Effector memory CD8-positive, alpha-beta T cell (primary cell): ENCODE measurements around the gene ERLEC1.
"Not testable (repeated sequence)": the region's sequence is repeated elsewhere in the genome, so short reads cannot be mapped to it uniquely, and the experiment has no call there.

ENCODE experiments used
- ATAC-seq: fragments of 150-1000 bp; cut with Tn5 transposase; replicated peaks from 2 replicates; pipeline ENCODE4 v1.10.0; 2021; ENCODE audit warnings: mild to moderate bottlenecking, moderate library complexity
- DNase-seq, 3 experiments: peaks; one replicate each; pipeline ENCODE4 v3.0.0; 2021
- H3K27ac Mint-ChIP-seq, 2 donors: one replicate each; pipeline ENCODE4 v1.8.0; 2022; ENCODE audit warnings: mild to moderate bottlenecking in 2 of 2, mixed read lengths in 2 of 2, moderate library complexity in 2 of 2
- H3K27me3 Mint-ChIP-seq, 2 donors: one replicate each; pipeline ENCODE4 v1.8.0; 2022; ENCODE audit warnings: mixed read lengths in 2 of 2
- H3K36me3 Mint-ChIP-seq: one replicate; pipeline ENCODE4 v1.8.0; 2022; ENCODE audit warnings: mild to moderate bottlenecking, moderate library complexity, mixed read lengths; ENCODE audit not compliant: insufficient read depth
- H3K4me1 Mint-ChIP-seq, 2 donors: one replicate each; pipeline ENCODE4 v1.8.0; 2022; ENCODE audit warnings: low read depth in 2 of 2, mixed read lengths in 2 of 2
- H3K4me3 Mint-ChIP-seq, 2 donors: one replicate each; pipeline ENCODE4 v1.8.0; 2022; ENCODE audit warnings: mild to moderate bottlenecking in 2 of 2, mixed read lengths in 2 of 2, moderate library complexity in 2 of 2
- H3K9me3 Mint-ChIP-seq, 2 donors: one replicate each; pipeline ENCODE4 v1.8.0; 2022; ENCODE audit warnings: mixed read lengths in 2 of 2
- total RNA-seq, 9 experiments: gene quantifications; one replicate each; lab custom pipeline; 2026; lab: John Stamatoyannopoulos, UW

Gene ERLEC1
- 37.6 to 81.9 (median 67.9) reads per million in 9 experiments for total RNA-seq

- Mint-ChIP-seq H3K9me3 (no peaks in the 10 kb centered on the region), H3K4me1 (peaks cover 30 to 42% of the 10 kb centered on the region in 2 donors), H3K4me3 (peak within 1 kb of the TSS; percentile 92 to 95), H3K27ac (peak within 1 kb of the TSS; percentile 92 to 94), H3K27me3 (no peaks in the 10 kb centered on the region), H3K36me3 (peaks cover 29% of the 10 kb centered on the region)
- ATAC-seq (peak; percentile 92), DNase-seq (peak; percentile 84 to 89 (median 88))
These were observed at the start of gene ERLEC1, which contains the start of gene ASB3 for GRCh38 chr2:53786705-53787613. TSS of gene ERLEC1 (plus strand) at chr2:53787044. CDS start at chr2:53787211, 167 bp downstream. TSS of gene ASB3 (minus strand) at chr2:53786953. CDS start at chr2:53765572, 21,381 bp downstream.

GRCh38 chr2:53737091-53737490, 49.8 kb upstream of the ERLEC1 start:
- Mint-ChIP-seq H3K4me1 (peaks cover 8 to 13% of the 10 kb centered on the region in 2 donors), H3K36me3 (peaks cover 10% of the 10 kb centered on the region), H3K4me3 (no peak overlapping the region), H3K9me3 (no peaks in the 10 kb centered on the region), H3K27ac (peak overlapping the region in 1 of 2 donors; percentile 66), H3K27me3 (no peaks in the 10 kb centered on the region)
- DNase-seq (no peak), ATAC-seq (no peak)

GRCh38 chr2:53739032-53739431, 47.8 kb upstream of the ERLEC1 start:
- peaks cover 17% of the 10 kb centered on the region for H3K36me3 Mint-ChIP-seq
- H3K9me3 Mint-ChIP-seq, result no peaks in the 10 kb centered on the region
- no peak overlapping the region for H3K4me3 Mint-ChIP-seq
- no peak overlapping the region for H3K27ac Mint-ChIP-seq
- no peak for DNase-seq
- ATAC-seq, result no peak
- H3K4me1 Mint-ChIP-seq, result peaks cover 11 to 18% of the 10 kb centered on the region in 2 donors
- H3K27me3 Mint-ChIP-seq, result no peaks in the 10 kb centered on the region

GRCh38 chr2:53740170-53740569, 46.7 kb upstream of the ERLEC1 start:
- H3K27me3 Mint-ChIP-seq, result no peaks in the 10 kb centered on the region
- no peaks in the 10 kb centered on the region for H3K9me3 Mint-ChIP-seq
- H3K36me3 Mint-ChIP-seq, result peaks cover 16% of the 10 kb centered on the region
- ATAC-seq (no peak), DNase-seq (no peak)
- H3K27ac Mint-ChIP-seq, result no peak overlapping the region
- no peak overlapping the region for H3K4me3 Mint-ChIP-seq
- peaks cover 9 to 16% of the 10 kb centered on the region in 2 donors for H3K4me1 Mint-ChIP-seq

- no peak overlapping the region for H3K27ac Mint-ChIP-seq
- H3K4me3 Mint-ChIP-seq, result no peak overlapping the region
- no peaks in the 10 kb centered on the region for H3K9me3 Mint-ChIP-seq
- no peaks in the 10 kb centered on the region for H3K27me3 Mint-ChIP-seq
- ATAC-seq, result no peak
- DNase-seq, result no peak
- H3K4me1 Mint-ChIP-seq, result peaks cover 7 to 8% of the 10 kb centered on the region in 2 donors
- peaks cover 30% of the 10 kb centered on the region for H3K36me3 Mint-ChIP-seq
These were observed 42.3 kb upstream of the ERLEC1 start for GRCh38 chr2:53744395-53745065.

GRCh38 chr2:53750041-53750768, 36.6 kb upstream of the ERLEC1 start:
- ATAC-seq, result no peak
- H3K4me1 Mint-ChIP-seq, result peaks cover 4 to 7% of the 10 kb centered on the region in 2 donors

GRCh38 chr2:53751728-53752127, 35.1 kb upstream of the ERLEC1 start:
- peak overlapping the region in 1 of 2 donors; percentile 15 for H3K27ac Mint-ChIP-seq

More at GRCh38 chr2:53750041-53750768, 36.6 kb upstream of the ERLEC1 start:
- DNase-seq, result no peak
- Mint-ChIP-seq H3K27me3 (no peaks in the 10 kb centered on the region), H3K27ac (no peak overlapping the region), H3K36me3 (peaks cover 21% of the 10 kb centered on the region), H3K9me3 (no peaks in the 10 kb centered on the region), H3K4me3 (no peak overlapping the region)

GRCh38 chr2:53752385-53752784, 34.5 kb upstream of the ERLEC1 start:
- Mint-ChIP-seq H3K4me3 (no peak overlapping the region), H3K27ac (peak overlapping the region in 1 of 2 donors; percentile 15), H3K4me1 (peaks cover 4 to 7% of the 10 kb centered on the region in 2 donors), H3K36me3 (peaks cover 19% of the 10 kb centered on the region), H3K9me3 (no peaks in the 10 kb centered on the region), H3K27me3 (no peaks in the 10 kb centered on the region)
- ATAC-seq, result no peak
- DNase-seq, result no peak

More at GRCh38 chr2:53751728-53752127, 35.1 kb upstream of the ERLEC1 start:
- ATAC-seq, result no peak
- no peak for DNase-seq
- Mint-ChIP-seq H3K4me3 (no peak overlapping the region), H3K27me3 (no peaks in the 10 kb centered on the region), H3K36me3 (peaks cover 20% of the 10 kb centered on the region), H3K4me1 (peaks cover 4 to 7% of the 10 kb centered on the region in 2 donors), H3K9me3 (no peaks in the 10 kb centered on the region)

- no peak for DNase-seq
- H3K27me3 Mint-ChIP-seq, result no peaks in the 10 kb centered on the region
- peaks cover 13% of the 10 kb centered on the region for H3K36me3 Mint-ChIP-seq
- H3K4me3 Mint-ChIP-seq, result no peak overlapping the region
- H3K27ac Mint-ChIP-seq, result peak overlapping the region in 1 of 2 donors; percentile 3
- H3K9me3 Mint-ChIP-seq, result no peaks in the 10 kb centered on the region
- no peak for ATAC-seq
- H3K4me1 Mint-ChIP-seq, result peaks cover 3 to 7% of the 10 kb centered on the region in 2 donors
These were observed 33.8 kb upstream of the ERLEC1 start for GRCh38 chr2:53753041-53753440.

GRCh38 chr2:53755121-53755520, 31.7 kb upstream of the ERLEC1 start:
- no peaks in the 10 kb centered on the region for H3K27me3 Mint-ChIP-seq
- H3K27ac Mint-ChIP-seq, result no peak overlapping the region
- no peak for ATAC-seq
- H3K4me3 Mint-ChIP-seq, result no peak overlapping the region
- H3K36me3 Mint-ChIP-seq, result peaks cover 6% of the 10 kb centered on the region
- no peak for DNase-seq
- no peaks in the 10 kb centered on the region for H3K9me3 Mint-ChIP-seq
- H3K4me1 Mint-ChIP-seq, result peaks cover 3 to 7% of the 10 kb centered on the region in 2 donors

GRCh38 chr2:53756644-53757043, 30.2 kb upstream of the ERLEC1 start:
- H3K36me3 Mint-ChIP-seq, result peaks cover 8% of the 10 kb centered on the region
- DNase-seq, result no peak
- H3K9me3 Mint-ChIP-seq, result no peaks in the 10 kb centered on the region
- no peak for ATAC-seq
- no peaks in the 10 kb centered on the region for H3K27me3 Mint-ChIP-seq
- H3K4me3 Mint-ChIP-seq, result no peak overlapping the region
- no peak overlapping the region for H3K27ac Mint-ChIP-seq
- peaks cover 3 to 7% of the 10 kb centered on the region in 2 donors for H3K4me1 Mint-ChIP-seq

GRCh38 chr2:53757206-53757605, 29.6 kb upstream of the ERLEC1 start:
- H3K27me3 Mint-ChIP-seq, H3K36me3 Mint-ChIP-seq, ATAC-seq, H3K27ac Mint-ChIP-seq, H3K4me1 Mint-ChIP-seq, DNase-seq, H3K4me3 Mint-ChIP-seq, H3K9me3 Mint-ChIP-seq: not testable (repeated sequence)

- no peak for ATAC-seq
- no peak for DNase-seq
- no peaks in the 10 kb centered on the region for H3K9me3 Mint-ChIP-seq
- no peak overlapping the region for H3K4me3 Mint-ChIP-seq
- H3K27me3 Mint-ChIP-seq, result no peaks in the 10 kb centered on the region
- peaks cover 19% of the 10 kb centered on the region for H3K36me3 Mint-ChIP-seq
- peaks cover 6 to 13% of the 10 kb centered on the region in 2 donors for H3K4me1 Mint-ChIP-seq
- no peak overlapping the region for H3K27ac Mint-ChIP-seq
These were observed 21.1 kb upstream of the ERLEC1 start for GRCh38 chr2:53765767-53766166.
